SK-N-SH treated with all-trans-retinoic acid at 6 μM for 48 hours (cell line): ENCODE measurements around the gene SECISBP2.

ENCODE experiments used
- ATAC-seq: fragments of 200-7000 bp; cut with Tn5 transposase; 3 replicates; pipeline ENCODE4 v1.9.1; 2020; ENCODE audit warnings: mild to moderate bottlenecking, moderate library complexity
- ARNTL ChIP-seq: fragments of 450-650 bp; formaldehyde crosslinking; IDR thresholded peaks from 2 replicates; pipeline ENCODE4 v1.5.0; 2020; ENCODE audit warnings: low read depth, mild to moderate bottlenecking, moderate library complexity, borderline replicate concordance
- BACH2 ChIP-seq: fragments of 250-450 bp; sonication (Bioruptor Pico); IDR thresholded peaks from 2 replicates; pipeline ENCODE4 v1.9.0; 2021; ENCODE audit warnings: mild to moderate bottlenecking, borderline replicate concordance
- CREB5 ChIP-seq: fragments of 250-450 bp; sonication (Bioruptor Pico); IDR thresholded peaks from 2 replicates; pipeline ENCODE4 v1.5.1; 2020; ENCODE audit warnings: low read depth, mild to moderate bottlenecking, moderate library complexity
- CSDC2 ChIP-seq: fragments of 250-450 bp; sonication (Bioruptor Pico); IDR thresholded peaks from 2 replicates; pipeline ENCODE4 v1.5.0; 2020; ENCODE audit warnings: mild to moderate bottlenecking, moderate library complexity
- ESRRG ChIP-seq: fragments of 250-450 bp; sonication (Bioruptor Pico); IDR thresholded peaks from 2 replicates; pipeline ENCODE4 v1.6.1; 2021; ENCODE audit warnings: mild to moderate bottlenecking
- GLIS3 ChIP-seq: fragments of 250-450 bp; sonication (Bioruptor Pico); IDR thresholded peaks from 2 replicates; pipeline ENCODE4 v1.5.0; 2020; ENCODE audit warnings: mild to moderate bottlenecking, moderate library complexity
- ISL1 ChIP-seq: fragments of 250-450 bp; sonication (Bioruptor Pico); IDR thresholded peaks from 2 replicates; pipeline ENCODE4 v2.1.2; 2022; ENCODE audit warnings: mild to moderate bottlenecking, moderate library complexity
- OSR1 ChIP-seq: fragments of 250-450 bp; sonication (Bioruptor Pico); IDR thresholded peaks from 2 replicates; pipeline ENCODE4 v1.8.0; 2022; ENCODE audit warnings: moderate library complexity, mild to moderate bottlenecking, inconsistent platforms
- POU6F1 ChIP-seq: fragments of 250-450 bp; sonication (Bioruptor Pico); IDR thresholded peaks from 2 replicates; pipeline ENCODE4 v1.8.0; 2021; ENCODE audit warnings: low read depth, mild to moderate bottlenecking, moderate library complexity, borderline replicate concordance
- PPARA ChIP-seq: fragments of 250-450 bp; sonication (Bioruptor Pico); IDR thresholded peaks from 2 replicates; pipeline ENCODE4 v1.5.0; 2020; ENCODE audit warnings: mild to moderate bottlenecking, borderline replicate concordance
- RARB ChIP-seq: fragments of 250-450 bp; sonication (Bioruptor Pico); IDR thresholded peaks from 2 replicates; pipeline ENCODE4 v1.8.0; 2021; ENCODE audit warnings: mild to moderate bottlenecking, moderate library complexity
- SNAI2 ChIP-seq: fragments of 250-450 bp; sonication (Bioruptor Pico); IDR thresholded peaks from 2 replicates; pipeline ENCODE4 v1.5.0; 2020; ENCODE audit warnings: mild to moderate bottlenecking, moderate library complexity
- TCF4 ChIP-seq: fragments of 250-450 bp; sonication (Bioruptor Pico); IDR thresholded peaks from 2 replicates; pipeline ENCODE4 v1.8.0; 2021; ENCODE audit warnings: mild to moderate bottlenecking, moderate library complexity, borderline replicate concordance
- TOX ChIP-seq: fragments of 250-450 bp; sonication (Bioruptor Pico); IDR thresholded peaks from 2 replicates; pipeline ENCODE4 v1.8.0; 2021; ENCODE audit warnings: mild to moderate bottlenecking, moderate library complexity, borderline replicate concordance
- TSHZ2 ChIP-seq: fragments of 250-450 bp; sonication (Bioruptor Pico); IDR thresholded peaks from 2 replicates; pipeline ENCODE4 v1.5.0; 2020; ENCODE audit warnings: mild to moderate bottlenecking, moderate library complexity
- ZC3H10 ChIP-seq: fragments of 250-450 bp; sonication (Bioruptor Pico); IDR thresholded peaks from 2 replicates; pipeline ENCODE4 v1.5.1; 2021; ENCODE audit warnings: mild to moderate bottlenecking, moderate library complexity
- ZFP3 ChIP-seq: fragments of 250-450 bp; sonication (Bioruptor Pico); IDR thresholded peaks from 2 replicates; pipeline ENCODE4 v1.5.0; 2020; ENCODE audit warnings: mild to moderate bottlenecking, moderate library complexity
- ZFP30 ChIP-seq: fragments of 450-650 bp; formaldehyde crosslinking; IDR thresholded peaks from 2 replicates; pipeline ENCODE4 v1.5.0; 2022; ENCODE audit warnings: mild to moderate bottlenecking, moderate library complexity
- ZNF565 ChIP-seq: fragments of 450-650 bp; formaldehyde crosslinking; conservative IDR thresholded peaks from 2 replicates; pipeline ENCODE4 v1.5.0; 2020; ENCODE audit warnings: low read depth, mild to moderate bottlenecking, moderate library complexity
- ZNF70 ChIP-seq: fragments of 450-650 bp; formaldehyde crosslinking; IDR thresholded peaks from 2 replicates; pipeline ENCODE4 v1.5.0; 2020; ENCODE audit warnings: mild to moderate bottlenecking, moderate library complexity
- TF ChIP-seq, protein P1 (sequence below): fragments of 250-450 bp; sonication (Bioruptor Pico); IDR thresholded peaks from 2 replicates; pipeline ENCODE4 v1.5.1; 2021; ENCODE audit warnings: mild to moderate bottlenecking, moderate library complexity
- TF ChIP-seq, protein P2 (sequence below): fragments of 250-450 bp; sonication (Bioruptor Pico); IDR thresholded peaks from 2 replicates; pipeline ENCODE4 v1.8.0; 2020; ENCODE audit warnings: mild to moderate bottlenecking, moderate library complexity, borderline replicate concordance

SECISBP2 gene

GRCh38 chr9:89352874-89353649 is 34.8 kb downstream of the SECISBP2 start (continued):
- TF ChIP-seq POU6F1 (CRISPR knock-in tag) (no peak), SNAI2 (CRISPR knock-in tag) (no peak), CSDC2 (CRISPR knock-in tag) (no peak)

DNA sequence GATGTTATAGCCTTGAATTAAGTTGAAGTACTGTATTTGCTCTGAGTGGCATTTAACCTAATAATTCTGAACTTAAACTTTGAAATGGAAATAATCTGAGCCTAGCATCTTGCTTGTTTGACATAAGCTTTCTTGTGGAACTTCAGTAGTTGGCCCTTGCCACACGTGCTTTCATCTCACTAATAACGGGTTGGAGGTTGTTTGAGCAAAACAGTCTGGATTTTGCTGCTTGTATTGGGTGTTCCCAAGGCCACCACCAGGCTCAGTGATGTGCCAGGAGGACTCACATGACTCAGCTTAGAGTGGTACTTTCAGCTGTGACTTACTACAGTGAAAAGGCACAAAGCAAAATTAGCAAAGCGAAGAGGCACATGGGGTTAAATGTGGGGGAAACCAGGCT is 35.7 kb downstream of the SECISBP2 start:
- no peak for TF ChIP-seq ZC3H10 (CRISPR knock-in tag)
- TF ChIP-seq, protein P1, sequence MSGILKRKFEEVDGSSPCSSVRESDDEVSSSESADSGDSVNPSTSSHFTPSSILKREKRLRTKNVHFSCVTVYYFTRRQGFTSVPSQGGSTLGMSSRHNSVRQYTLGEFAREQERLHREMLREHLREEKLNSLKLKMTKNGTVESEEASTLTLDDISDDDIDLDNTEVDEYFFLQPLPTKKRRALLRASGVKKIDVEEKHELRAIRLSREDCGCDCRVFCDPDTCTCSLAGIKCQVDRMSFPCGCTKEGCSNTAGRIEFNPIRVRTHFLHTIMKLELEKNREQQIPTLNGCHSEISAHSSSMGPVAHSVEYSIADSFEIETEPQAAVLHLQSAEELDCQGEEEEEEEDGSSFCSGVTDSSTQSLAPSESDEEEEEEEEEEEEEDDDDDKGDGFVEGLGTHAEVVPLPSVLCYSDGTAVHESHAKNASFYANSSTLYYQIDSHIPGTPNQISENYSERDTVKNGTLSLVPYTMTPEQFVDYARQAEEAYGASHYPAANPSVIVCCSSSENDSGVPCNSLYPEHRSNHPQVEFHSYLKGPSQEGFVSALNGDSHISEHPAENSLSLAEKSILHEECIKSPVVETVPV (CRISPR knock-in tag): no peak
- TF ChIP-seq BACH2 (CRISPR knock-in tag): no peak
- no peak for TF ChIP-seq GLIS3 (CRISPR knock-in tag)
- no peak for TF ChIP-seq CSDC2 (CRISPR knock-in tag)
- TF ChIP-seq ZFP30: no peak
- TF ChIP-seq OSR1 (CRISPR knock-in tag): no peak
- no peak for TF ChIP-seq ARNTL (CRISPR knock-in tag)
- no peak for TF ChIP-seq POU6F1 (CRISPR knock-in tag)
- no peak for TF ChIP-seq ISL1 (CRISPR knock-in tag)
- TF ChIP-seq ZNF565 (CRISPR knock-in tag): no peak
- TF ChIP-seq PPARA (CRISPR knock-in tag): no peak
- TF ChIP-seq ESRRG (CRISPR knock-in tag): no peak
- no peak for TF ChIP-seq ZNF70 (CRISPR knock-in tag)
- no peak for TF ChIP-seq SNAI2 (CRISPR knock-in tag)
- no peak for TF ChIP-seq CREB5 (CRISPR knock-in tag)
- no peak for TF ChIP-seq RARB (CRISPR knock-in tag)
- ATAC-seq: no peak

- ATAC-seq: no peak
- TF ChIP-seq ZFP3 (CRISPR knock-in tag): no peak
- no peak for TF ChIP-seq SNAI2 (CRISPR knock-in tag)
- TF ChIP-seq, protein P2, sequence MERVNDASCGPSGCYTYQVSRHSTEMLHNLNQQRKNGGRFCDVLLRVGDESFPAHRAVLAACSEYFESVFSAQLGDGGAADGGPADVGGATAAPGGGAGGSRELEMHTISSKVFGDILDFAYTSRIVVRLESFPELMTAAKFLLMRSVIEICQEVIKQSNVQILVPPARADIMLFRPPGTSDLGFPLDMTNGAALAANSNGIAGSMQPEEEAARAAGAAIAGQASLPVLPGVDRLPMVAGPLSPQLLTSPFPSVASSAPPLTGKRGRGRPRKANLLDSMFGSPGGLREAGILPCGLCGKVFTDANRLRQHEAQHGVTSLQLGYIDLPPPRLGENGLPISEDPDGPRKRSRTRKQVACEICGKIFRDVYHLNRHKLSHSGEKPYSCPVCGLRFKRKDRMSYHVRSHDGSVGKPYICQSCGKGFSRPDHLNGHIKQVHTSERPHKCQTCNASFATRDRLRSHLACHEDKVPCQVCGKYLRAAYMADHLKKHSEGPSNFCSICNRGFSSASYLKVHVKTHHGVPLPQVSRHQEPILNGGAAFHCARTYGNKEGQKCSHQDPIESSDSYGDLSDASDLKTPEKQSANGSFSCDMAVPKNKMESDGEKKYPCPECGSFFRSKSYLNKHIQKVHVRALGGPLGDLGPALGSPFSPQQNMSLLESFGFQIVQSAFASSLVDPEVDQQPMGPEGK (CRISPR knock-in tag): no peak
- no peak for TF ChIP-seq CREB5 (CRISPR knock-in tag)
- no peak for TF ChIP-seq GLIS3 (CRISPR knock-in tag)
- no peak for TF ChIP-seq TSHZ2 (CRISPR knock-in tag)
- no peak for TF ChIP-seq TOX (CRISPR knock-in tag)
- no peak for TF ChIP-seq PPARA (CRISPR knock-in tag)
- TF ChIP-seq BACH2 (CRISPR knock-in tag): no peak
- no peak for TF ChIP-seq ISL1 (CRISPR knock-in tag)
- TF ChIP-seq ESRRG (CRISPR knock-in tag): no peak
- no peak for TF ChIP-seq TCF4
- no peak for TF ChIP-seq ZNF70 (CRISPR knock-in tag)
- no peak for TF ChIP-seq ZNF565 (CRISPR knock-in tag)
- TF ChIP-seq POU6F1 (CRISPR knock-in tag): no peak
- no peak for TF ChIP-seq ZC3H10 (CRISPR knock-in tag)
Observed at GRCh38 chr9:89354471-89354870, 36.2 kb downstream of the SECISBP2 start.
